Loucy (cell line): ENCODE measurements around the gene ST6GAL1.
A peak's percentile ranks its signal among the peaks of the same experiment; 100 is the strongest.

Experiments used
- CTCF ChIP-seq: fragments of 200-600 bp; sonication (generic); conservative IDR thresholded peaks from 2 replicates; pipeline ENCODE4 v1.5.1; 2014; ENCODE audit warnings: mild to moderate bottlenecking, antibody characterized with exemption, low read length
- EZH2phosphoT487 ChIP-seq: fragments of 200-600 bp; IDR thresholded peaks from 2 replicates; pipeline ENCODE4 v1.6.1; 2018; ENCODE audit warnings: antibody characterized with exemption, mild to moderate bottlenecking, moderate library complexity, borderline replicate concordance

- TF ChIP-seq CTCF: 0 out of 2 replicates have a peak, but pooled peaks have one; percentile 24
- no peak for TF ChIP-seq EZH2phosphoT487
Measured at GRCh38 chr3:186930143-186930640, at the start of gene ST6GAL1.
